Upper lobe of left lung (tissue), 6 donors: ENCODE measurements around the gene FLYWCH2. TPM values are rescaled to one million over a fixed set of nuclear protein-coding genes. Genes with fewer than 3 reads are reported as not detected.

Experiments
- ATAC-seq, 2 donors: fragments of 200-7000 bp; cut with Tn5 transposase; one replicate each; pipeline ENCODE4 v1.9.1; 2022; ENCODE audit warnings: mild to moderate bottlenecking in 2 of 2, moderate library complexity in 2 of 2; ENCODE audit not compliant: low FRiP score in 2 of 2
- DNase-seq, 2 donors: peaks; one replicate each; pipeline ENCODE4 v3.0.0-alpha.2; 2019 to 2020
- H3K27ac ChIP-seq, 4 donors: fragments of 200-600 bp; sonication (generic); one replicate each; pipeline ENCODE4 v1.5.1; 2016 to 2019
- H3K27me3 ChIP-seq, 4 donors: fragments of 200-600 bp; sonication (generic); one replicate each; pipeline ENCODE4 v1.5.1; 2017 to 2019
- H3K36me3 ChIP-seq, 4 donors: fragments of 200-600 bp; sonication (generic); one replicate each; pipeline ENCODE4 v1.5.1; 2016 to 2019
- H3K4me1 ChIP-seq, 4 donors: fragments of 200-600 bp; sonication (generic); one replicate each; pipeline ENCODE4 v1.5.1; 2018 to 2019
- H3K4me3 ChIP-seq, 4 donors: fragments of 200-600 bp; sonication (generic); one replicate each; pipeline ENCODE4 v1.5.1; 2017 to 2019; ENCODE audit warnings: mild to moderate bottlenecking in 2 of 4, moderate library complexity in 1 of 4
- H3K9me3 ChIP-seq, 4 donors: fragments of 200-600 bp; sonication (generic); one replicate each; pipeline ENCODE4 v1.5.1; 2018 to 2019
- EP300 ChIP-seq, 4 donors: sonication (generic); formaldehyde crosslinking; IDR thresholded peaks; one replicate each; pipeline ENCODE4 v1.5.1; 2017; ENCODE audit warnings: antibody characterized with exemption in 4 of 4, control low read depth in 2 of 4
- POLR2A ChIP-seq, 4 donors: fragments of 450-650 bp; IDR thresholded peaks; one replicate each; pipeline ENCODE4 v1.5.1; 2016 to 2017; ENCODE audit warnings: antibody characterized with exemption in 4 of 4, mild to moderate bottlenecking in 2 of 4
- POLR2AphosphoS5 ChIP-seq, 2 donors: sonication (generic); formaldehyde crosslinking; IDR thresholded peaks; one replicate each; pipeline ENCODE4 v1.5.1; 2017; ENCODE audit warnings: antibody characterized with exemption in 2 of 2
- WGBS, 2 donors: methylation state at CpG; one replicate each; pipeline ENCODE4 v1.1.5; 2017 to 2018; 5-methylcytosine and 5-hydroxymethylcytosine counted together
- total RNA-seq, 6 donors: library from RNA; depleted of rRNA in 4 of 6; stranded (reverse); fragments of >200 nt in 4 of 6; gene quantifications; one replicate each; pipeline versions ENCODE4 v1.1.0 to v1.2.1, GENCODE V29; 2016 to 2021
- TF ChIP-seq, protein P1 (sequence below), 6 experiments: fragments of 450-650 bp in 4 of 6; fragments of 200-600 bp in 2 of 6; sonication (generic) in 2 of 6; IDR thresholded peaks; one replicate each; pipeline ENCODE4 v1.5.1; 2016 to 2019; ENCODE audit warnings: antibody characterized with exemption in 6 of 6
- donor health status: DM: no; HTN: no; CAD: no; lungs with moderate emphysema.
- donor health status: DM: no; HTN: yes; CAD: no; lungs with severe emphysema.

The FLYWCH2 gene
- total RNA-seq, 6 donors from 2014 or later = 31.2 to 70.1 (median 39.7) TPM

DNA sequence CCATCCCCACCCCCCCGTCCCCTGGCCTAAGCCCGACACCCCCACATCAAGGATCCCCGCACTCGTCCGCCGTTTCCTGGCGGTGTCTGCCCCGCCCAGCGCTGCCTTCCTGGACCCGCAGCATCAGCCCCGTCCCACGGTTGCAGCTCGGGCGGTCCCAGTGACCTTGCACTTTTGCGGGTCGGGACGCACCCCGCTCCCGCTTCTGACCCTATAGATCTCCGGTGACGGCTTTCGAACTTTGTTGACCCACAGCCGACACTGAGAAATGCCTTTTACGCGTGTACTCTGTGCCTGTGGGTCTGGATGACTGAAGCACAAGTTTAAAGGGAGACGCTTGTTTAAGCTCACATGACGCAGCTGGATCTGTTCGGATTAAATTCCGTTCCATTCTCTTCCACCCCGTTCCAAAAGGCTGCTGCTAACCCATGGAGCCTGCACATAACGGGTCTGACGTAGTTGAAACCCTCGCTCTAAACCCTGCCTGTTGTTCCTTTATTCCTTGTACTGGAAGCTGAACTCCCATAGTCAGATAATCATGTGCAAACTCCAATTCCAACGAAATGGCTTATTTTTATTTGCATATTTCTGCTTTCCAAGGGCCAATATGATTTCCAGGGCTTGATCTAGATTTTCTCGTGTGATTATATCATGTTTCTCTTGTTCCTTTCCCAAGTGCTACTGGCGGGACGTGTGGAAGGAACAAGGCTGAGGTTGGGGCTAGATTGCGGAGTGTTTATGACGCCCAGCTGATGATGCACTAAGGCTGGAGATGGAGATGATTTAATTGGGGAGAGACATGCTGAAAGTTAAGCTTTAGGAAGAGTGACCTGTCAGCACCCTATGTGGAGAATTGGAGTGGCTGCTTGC is 29.6 kb downstream of the FLYWCH2 start:
- H3K4me3 ChIP-seq = peak overlapping the region; percentile 75 to 98 (median 94)
- TF ChIP-seq, protein P1, sequence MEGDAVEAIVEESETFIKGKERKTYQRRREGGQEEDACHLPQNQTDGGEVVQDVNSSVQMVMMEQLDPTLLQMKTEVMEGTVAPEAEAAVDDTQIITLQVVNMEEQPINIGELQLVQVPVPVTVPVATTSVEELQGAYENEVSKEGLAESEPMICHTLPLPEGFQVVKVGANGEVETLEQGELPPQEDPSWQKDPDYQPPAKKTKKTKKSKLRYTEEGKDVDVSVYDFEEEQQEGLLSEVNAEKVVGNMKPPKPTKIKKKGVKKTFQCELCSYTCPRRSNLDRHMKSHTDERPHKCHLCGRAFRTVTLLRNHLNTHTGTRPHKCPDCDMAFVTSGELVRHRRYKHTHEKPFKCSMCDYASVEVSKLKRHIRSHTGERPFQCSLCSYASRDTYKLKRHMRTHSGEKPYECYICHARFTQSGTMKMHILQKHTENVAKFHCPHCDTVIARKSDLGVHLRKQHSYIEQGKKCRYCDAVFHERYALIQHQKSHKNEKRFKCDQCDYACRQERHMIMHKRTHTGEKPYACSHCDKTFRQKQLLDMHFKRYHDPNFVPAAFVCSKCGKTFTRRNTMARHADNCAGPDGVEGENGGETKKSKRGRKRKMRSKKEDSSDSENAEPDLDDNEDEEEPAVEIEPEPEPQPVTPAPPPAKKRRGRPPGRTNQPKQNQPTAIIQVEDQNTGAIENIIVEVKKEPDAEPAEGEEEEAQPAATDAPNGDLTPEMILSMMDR (IDR thresholded peaks at IDR 0.05) = no peak
- TF ChIP-seq POLR2AphosphoS5 (IDR thresholded peaks at IDR 0.05) = no peak
- no peak for TF ChIP-seq EP300 (IDR thresholded peaks at IDR 0.05)
- no peak for TF ChIP-seq POLR2A (IDR thresholded peaks at IDR 0.05)
- H3K9me3 ChIP-seq = no peaks in the 10 kb centered on the region
- peaks cover 0 to 25% (median 6%) of the 10 kb centered on the region in 4 donors for H3K36me3 ChIP-seq
- no peaks in the 10 kb centered on the region for H3K27me3 ChIP-seq
- ATAC-seq (peak in 1 of 2 donors; percentile 65), DNase-seq (peak; percentile 30 to 88)
- 7% methylated on average over 24 to 31 of the region's 39 CpGs for WGBS, 2 donors
- peaks cover 9 to 21% (median 16%) of the 10 kb centered on the region in 4 donors for H3K4me1 ChIP-seq
- H3K27ac ChIP-seq = peak overlapping the region; percentile 84 to 91 (median 86)

DNA sequence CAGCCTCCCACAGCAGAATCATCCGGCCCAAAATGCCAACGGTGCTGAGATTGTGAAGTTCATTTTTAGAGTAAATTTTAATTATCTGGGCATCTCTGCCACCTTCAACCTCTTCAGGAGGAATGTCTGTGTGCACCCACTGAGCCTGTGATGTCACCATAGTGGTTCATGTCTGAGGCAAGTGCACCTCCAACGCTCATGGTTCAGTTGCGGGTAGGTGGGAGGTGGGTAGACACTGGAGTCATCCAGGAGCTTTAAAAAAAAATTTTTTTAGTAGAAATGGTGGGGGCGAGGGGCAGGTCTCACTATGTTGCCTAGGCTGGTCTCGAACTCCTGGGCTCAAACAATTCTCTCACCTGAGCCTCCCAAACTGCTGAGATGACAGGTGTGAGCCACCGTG is 30.6 kb downstream of the FLYWCH2 start:
- no peak for ATAC-seq
- Histone ChIP-seq H3K4me3 (no peak overlapping the region), H3K36me3 (peaks cover 0 to 29% (median 8%) of the 10 kb centered on the region in 4 donors), H3K4me1 (peaks cover 9 to 20% (median 16%) of the 10 kb centered on the region in 4 donors), H3K27me3 (no peaks in the 10 kb centered on the region), H3K9me3 (no peaks in the 10 kb centered on the region), H3K27ac (no peak overlapping the region)
- DNase-seq = no peak
- WGBS, 2 donors = 92 to 93% methylated on average over 7 of the region's 7 CpGs
- no peak for TF ChIP-seq EP300 (IDR thresholded peaks at IDR 0.05)

DNA sequence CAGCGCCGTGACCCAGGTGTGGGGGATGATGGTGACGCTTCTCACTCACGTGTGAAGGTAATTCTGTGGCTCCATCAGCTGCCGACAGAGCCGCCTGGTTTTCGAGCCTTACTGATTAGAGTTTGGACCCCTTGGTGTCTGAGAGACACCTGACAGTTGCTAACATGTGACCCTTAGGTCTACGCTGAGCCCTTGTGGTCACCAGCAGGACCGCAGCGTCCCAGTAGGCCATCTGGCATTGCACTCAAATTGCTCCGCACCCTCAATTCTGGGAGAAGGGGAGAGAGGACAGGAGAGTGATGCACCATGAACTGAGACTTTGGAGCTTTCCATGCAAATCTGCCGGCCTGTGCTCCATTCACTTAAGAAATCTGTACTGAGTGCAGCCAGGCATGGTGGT is 31.2 kb downstream of the FLYWCH2 start:
- no peak for ATAC-seq
- H3K9me3 ChIP-seq = no peaks in the 10 kb centered on the region
- no peak for DNase-seq
- 93 to 100% methylated on average over 10 to 12 of the region's 12 CpGs for WGBS, 2 donors
- H3K4me3 ChIP-seq = no peak overlapping the region
- peaks cover 9 to 21% (median 16%) of the 10 kb centered on the region in 4 donors for H3K4me1 ChIP-seq
- peaks cover 0 to 29% (median 8%) of the 10 kb centered on the region in 4 donors for H3K36me3 ChIP-seq
- H3K27me3 ChIP-seq = no peaks in the 10 kb centered on the region
- no peak for TF ChIP-seq POLR2AphosphoS5 (IDR thresholded peaks at IDR 0.05)
- no peak for TF ChIP-seq EP300 (IDR thresholded peaks at IDR 0.05)
- TF ChIP-seq POLR2A (IDR thresholded peaks at IDR 0.05) = no peak
- TF ChIP-seq, protein P1 (IDR thresholded peaks at IDR 0.05) = no peak
- H3K27ac ChIP-seq = no peak overlapping the region

DNA sequence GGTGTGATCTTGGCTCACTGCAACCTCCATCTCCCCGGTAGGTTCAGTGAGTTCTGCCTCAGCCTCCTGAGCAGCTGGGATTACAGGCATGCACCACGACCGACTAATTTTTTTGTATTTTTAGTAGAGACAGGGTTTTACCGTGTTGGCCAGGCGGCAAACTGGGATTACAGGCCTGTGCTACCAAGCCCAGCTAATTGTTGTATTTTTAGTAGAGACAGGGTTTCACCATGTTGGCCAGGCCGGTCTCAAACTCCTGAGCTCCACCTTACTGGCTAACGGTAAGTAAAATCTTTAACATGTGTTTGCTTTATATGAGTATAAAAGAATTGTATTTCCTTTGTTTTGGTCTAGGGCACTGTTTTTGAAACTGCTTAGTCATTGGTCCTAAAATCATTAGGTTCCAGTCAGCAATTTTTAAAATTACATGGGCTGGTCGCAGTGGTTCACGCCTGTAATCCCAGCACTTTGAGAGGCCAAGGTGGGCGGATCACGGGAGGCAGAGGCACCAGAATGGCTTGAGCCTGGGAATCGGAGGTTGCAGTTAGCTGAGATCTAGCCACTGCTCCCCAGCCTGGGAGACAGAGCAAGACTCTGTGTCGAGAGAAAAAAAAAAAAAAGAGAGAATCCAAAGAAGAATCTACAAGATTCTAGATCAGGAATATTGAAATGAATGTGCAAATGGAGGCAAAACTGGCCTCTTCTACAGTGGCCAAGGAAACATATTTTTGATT is 32.3 kb downstream of the FLYWCH2 start:
- DNase-seq (no peak), ATAC-seq (no peak)
- Histone ChIP-seq H3K27me3 (no peaks in the 10 kb centered on the region), H3K9me3 (no peaks in the 10 kb centered on the region), H3K4me1 (peaks cover 14 to 28% (median 16%) of the 10 kb centered on the region in 4 donors), H3K36me3 (peaks cover 0 to 29% (median 8%) of the 10 kb centered on the region in 4 donors), H3K4me3 (no peak overlapping the region), H3K27ac (no peak overlapping the region)
- WGBS, 2 donors = 93 to 94% methylated on average over 13 of the region's 13 CpGs
- TF ChIP-seq POLR2A (IDR thresholded peaks at IDR 0.05) = no peak
- TF ChIP-seq EP300 (IDR thresholded peaks at IDR 0.05) = no peak
- TF ChIP-seq, protein P1 (IDR thresholded peaks at IDR 0.05) = no peak
- no peak for TF ChIP-seq POLR2AphosphoS5 (IDR thresholded peaks at IDR 0.05)
